K562 (cell line): ENCODE measurements around the gene PSME1. TPM values are rescaled to one million over a fixed set of nuclear protein-coding genes. Genes with fewer than 3 reads are reported as not detected.

ENCODE experiments used
- ARID2 ChIP-seq: fragments of 450-650 bp; IDR thresholded peaks from 2 replicates; pipeline ENCODE4 v1.6.1; 2017; ENCODE audit warnings: antibody characterized with exemption, mild to moderate bottlenecking
- BRD4 ChIP-seq: fragments of 200-600 bp; sonication (generic); IDR thresholded peaks from 2 replicates; pipeline ENCODE4 v1.6.1; 2017; ENCODE audit warnings: inconsistent platforms
- DDX20 ChIP-seq: fragments of 450-650 bp; IDR thresholded peaks from 2 replicates; pipeline ENCODE4 v1.6.1; 2016; ENCODE audit warnings: missing genetic modification characterization, low read depth, mild to moderate bottlenecking, missing compliant biosample characterization, moderate library complexity
- DNMT1 ChIP-seq: fragments of 450-650 bp; IDR thresholded peaks from 2 replicates; pipeline ENCODE4 v1.6.1; 2016; ENCODE audit warnings: antibody characterized with exemption, mild to moderate bottlenecking
- GTF2E2 ChIP-seq: fragments of 200-800 bp; sonication (Bioruptor generic); IDR thresholded peaks from 2 replicates; pipeline ENCODE4 v1.6.1; 2016; ENCODE audit warnings: missing genetic modification characterization, missing compliant biosample characterization
- HINFP ChIP-seq: fragments of 450-650 bp; conservative IDR thresholded peaks from 2 replicates; pipeline ENCODE4 v1.6.1; 2016; ENCODE audit warnings: missing genetic modification characterization, low read depth, mild to moderate bottlenecking, control low read depth, missing compliant biosample characterization
- MEF2A ChIP-seq: IDR thresholded peaks from 2 replicates; pipeline ENCODE4 v1.6.1; 2011; ENCODE audit warnings: low read depth, mild to moderate bottlenecking, low read length, moderate library complexity; ENCODE audit not compliant: control insufficient read depth
- MTA2 ChIP-seq: fragments of 450-650 bp; IDR thresholded peaks from 2 replicates; pipeline ENCODE4 v1.6.1; 2016; ENCODE audit warnings: low read depth
- NFXL1 ChIP-seq: fragments of 450-650 bp; formaldehyde crosslinking; IDR thresholded peaks from 2 replicates; pipeline ENCODE4 v1.4.0; 2021; ENCODE audit warnings: mild to moderate bottlenecking
- NR4A1 ChIP-seq, 2 experiments: fragments of 250-450 bp in 1 of 2; fragments of 450-650 bp in 1 of 2; sonication (Bioruptor Pico) in 1 of 2; IDR thresholded peaks; 2 replicates each; pipeline versions ENCODE4 v1.4.0 to v1.6.1; 2016 to 2020; ENCODE audit warnings: mild to moderate bottlenecking in 2 of 2, missing compliant biosample characterization in 1 of 2, missing genetic modification characterization in 1 of 2, moderate library complexity in 1 of 2
- POLR3G ChIP-seq: IDR thresholded peaks from 2 replicates; pipeline ENCODE4 v1.6.1; 2011; ENCODE audit not compliant: insufficient read length, insufficient replicate concordance; ENCODE audit errors: extremely low read depth
- PPARD ChIP-seq: fragments of 250-450 bp; sonication (Bioruptor Pico); IDR thresholded peaks from 2 replicates; pipeline ENCODE4 v1.8.0; 2022; ENCODE audit warnings: inconsistent platforms, mild to moderate bottlenecking, moderate library complexity
- PTBP1 ChIP-seq: fragments of 200-400 bp; formaldehyde crosslinking; IDR thresholded peaks from 2 replicates; pipeline ENCODE4 v1.6.1; 2017; ENCODE audit warnings: low read depth, low read length
- PTTG1 ChIP-seq: fragments of 450-650 bp; IDR thresholded peaks from 2 replicates; pipeline ENCODE4 v1.6.1; 2016; ENCODE audit warnings: low read depth, mild to moderate bottlenecking, missing genetic modification characterization, missing compliant biosample characterization
- RBM34 ChIP-seq: fragments of 200-400 bp; formaldehyde crosslinking; IDR thresholded peaks from 2 replicates; pipeline ENCODE4 v1.6.1; 2018; ENCODE audit warnings: low read length, borderline replicate concordance; ENCODE audit not compliant: insufficient read depth
- SMAD3 ChIP-seq: fragments of 450-650 bp; formaldehyde crosslinking; conservative IDR thresholded peaks from 2 replicates; pipeline ENCODE4 v1.4.0; 2020; ENCODE audit warnings: mild to moderate bottlenecking
- SMARCB1 ChIP-seq: IDR thresholded peaks from 2 replicates; pipeline ENCODE4 v1.6.1; 2011; ENCODE audit warnings: improper control_type of control experiment, low read depth; ENCODE audit not compliant: insufficient read length
- ZFP30 ChIP-seq: fragments of 250-450 bp; sonication (Bioruptor Pico); IDR thresholded peaks from 2 replicates; pipeline ENCODE4 v1.8.0; 2022; ENCODE audit warnings: moderate library complexity, mild to moderate bottlenecking, inconsistent platforms, borderline replicate concordance
- ZNF134 ChIP-seq: fragments of 250-450 bp; sonication (Bioruptor Pico); conservative IDR thresholded peaks from 2 replicates; pipeline ENCODE4 v1.4.0; 2020
- ZNF57 ChIP-seq: fragments of 450-650 bp; formaldehyde crosslinking; IDR thresholded peaks from 2 replicates; pipeline ENCODE4 v1.4.0; 2020; ENCODE audit warnings: mild to moderate bottlenecking, moderate library complexity
- ZNF592 ChIP-seq: fragments of 450-650 bp; IDR thresholded peaks from 2 replicates; pipeline ENCODE4 v1.6.1; 2017; ENCODE audit warnings: antibody characterized with exemption, mild to moderate bottlenecking
- ZNF668 ChIP-seq: fragments of 250-450 bp; sonication (Bioruptor Pico); IDR thresholded peaks from 2 replicates; pipeline ENCODE4 v1.8.0; 2022; ENCODE audit warnings: mild to moderate bottlenecking, inconsistent platforms
- polyA plus RNA-seq, 8 experiments: library from polyadenylated mRNA; depleted of rRNA in 4 of 8; stranded (reverse) in 5 of 8; unstranded in 3 of 8; fragments of >200 nt; fragmentation: Nextera tagmentation in 2 of 8; fragmentation: Illumina TruSeq in 1 of 8; extraction: Ambion mirVana in 2 of 8; extraction: Trizol in 1 of 8; gene quantifications; 2 replicates each; pipeline versions ENCODE4 v1.2.1 to v1.2.3, GENCODE V29; 2011 to 2014; ENCODE audit warnings: inconsistent platforms in 1 of 8, missing spikeins in 1 of 8
- total RNA-seq, 7 experiments: library from RNA; depleted of rRNA in 6 of 7; stranded (reverse); fragments of >200 nt in 6 of 7; fragmentation: Illumina TruSeq in 2 of 7; extraction: Trizol in 2 of 7; gene quantifications; 2 replicates each; pipeline versions ENCODE4 v1.2.1 to v1.2.3, GENCODE V29; 2011 to 2021; ENCODE audit warnings: low replicate concordance in 1 of 7

Gene PSME1
- total and polyA plus RNA-seq, 9 of the 15 experiments (the other 6 are each of a cell fraction or from before 2014, with no cell fraction given), result 20.3 to 180 (median 67.5) TPM

GRCh38 chr14:24141097-24141880, 5.3 kb downstream of the PSME1 start, which contains the start of gene EMC9 (continued):
- TF ChIP-seq ZNF592 (no peak), NR4A1 (CRISPR knock-in tag; IDR thresholded peaks at IDR 0.05) (no peak), NR4A1 (tag; IDR thresholded peaks at IDR 0.05) (no peak), SMAD3 (CRISPR knock-in tag) (no peak), DNMT1 (no peak), ARID2 (no peak), HINFP (tag) (peak; percentile 99), ZFP30 (CRISPR knock-in tag) (no peak), ZNF57 (CRISPR knock-in tag) (no peak), MEF2A (no peak), PTTG1 (tag) (no peak), DDX20 (tag) (no peak), ZNF134 (no peak), ZNF668 (CRISPR knock-in tag) (no peak), GTF2E2 (tag) (no peak), NFXL1 (CRISPR knock-in tag) (no peak), PTBP1 (no peak), RBM34 (no peak), SMARCB1 (no peak), PPARD (CRISPR knock-in tag) (no peak), MTA2 (no peak), POLR3G (no peak), BRD4 (no peak)
